H1 (cell line): ENCODE measurements around the gene DEDD2. TPM values are rescaled to one million over a fixed set of nuclear protein-coding genes. Genes with fewer than 3 reads are reported as not detected.
A peak's percentile ranks its signal among the peaks of the same experiment; 100 is the strongest.

Source experiments
- CHD7 ChIP-seq: fragments of 300-600 bp; sonication (generic); IDR thresholded peaks from 2 replicates; pipeline ENCODE4 v1.7.1; 2012; ENCODE audit warnings: low read length, moderate library complexity, mild to moderate bottlenecking, inconsistent platforms; ENCODE audit not compliant: insufficient replicate concordance
- GTF2F1 ChIP-seq: IDR thresholded peaks from 2 replicates; pipeline ENCODE4 v1.6.1; 2012; ENCODE audit warnings: low read depth, low read length, improper control_type of control experiment, borderline replicate concordance
- TBP ChIP-seq: IDR thresholded peaks from 2 replicates; pipeline ENCODE4 v1.6.1; 2011; ENCODE audit warnings: low read depth, low read length, improper control_type of control experiment
- TEAD4 ChIP-seq: IDR thresholded peaks from 2 replicates; pipeline ENCODE4 v1.6.1; 2012; ENCODE audit warnings: low read depth, low read length, inconsistent platforms, mixed read lengths
- USF2 ChIP-seq: IDR thresholded peaks from 2 replicates; pipeline ENCODE4 v1.6.1; 2011; ENCODE audit warnings: low read length, improper control_type of control experiment
- polyA plus RNA-seq, 7 experiments: library from polyadenylated mRNA; depleted of rRNA in 3 of 7; stranded (reverse) in 5 of 7; unstranded in 2 of 7; fragments of >200 nt in 5 of 7; fragments of 200-250 nt in 2 of 7; gene quantifications; 1 replicate in 5 of 7; 2 replicates in 1 of 7; 4 replicates in 1 of 7; pipeline versions ENCODE4 v1.2.1 to v1.2.3, GENCODE V29; 2011 to 2013; ENCODE audit warnings: missing spikeins in 2 of 7, mixed read lengths in 2 of 7
- total RNA-seq: library from RNA; stranded (reverse); fragmentation: NEBNext Ultra II Directional; extraction: Animal tissue kit (Norgen Biotek cat#: 25700); gene quantifications from 2 replicates; pipeline ENCODE4 v1.2.1, GENCODE V29; 2021

DEDD2 gene
- total and polyA plus RNA-seq, 2 of the 8 experiments (the other 6 are each of a cell fraction or from before 2014, with no cell fraction given), result 37.8 to 65.0 TPM

- no peak for TF ChIP-seq CHD7
- peak; percentile 76 for TF ChIP-seq TBP
- peak; percentile 86 for TF ChIP-seq USF2
- no peak for TF ChIP-seq TEAD4
- no peak for TF ChIP-seq GTF2F1
These were observed 2.6 kb upstream of the DEDD2 start, which contains the start of gene ZNF526 (continued) for GRCh38 chr19:42219812-42220750.
